Prostate gland (tissue), 2 donors: ENCODE data around the gene ADAM22. TPM values are rescaled to one million over a fixed set of nuclear protein-coding genes. Genes with fewer than 3 reads are reported as not detected.

Source experiments
- DNase-seq: peaks from one replicate; pipeline ENCODE4 v3.0.0-alpha.2; 2019; ENCODE audit warnings: low spot score
- H3K27ac ChIP-seq, 2 donors: fragments of 200-600 bp; sonication (generic); 2 replicates each; pipeline ENCODE4 v1.5.1; 2017 to 2019
- H3K27me3 ChIP-seq: fragments of 200-600 bp; sonication (generic); replicated peaks from 2 replicates; pipeline ENCODE4 v1.5.1; 2019; ENCODE audit not compliant: insufficient read depth
- H3K36me3 ChIP-seq, 2 donors: fragments of 200-600 bp; sonication (generic); 1 replicate in 1 of 2; 2 replicates in 1 of 2; pipeline versions ENCODE4 v1.5.1 to v1.8.1; 2017 to 2019
- H3K4me1 ChIP-seq: fragments of 200-600 bp; sonication (generic); replicated peaks from 2 replicates; pipeline ENCODE4 v1.5.1; 2019
- H3K4me3 ChIP-seq, 2 donors: fragments of 200-600 bp; sonication (generic); 2 replicates each; pipeline ENCODE4 v1.5.1; 2017 to 2019
- H3K9me3 ChIP-seq: fragments of 200-600 bp; sonication (generic); 2 replicates; pipeline ENCODE4 v1.5.1; 2017
- CTCF ChIP-seq, 4 experiments: fragments of 200-600 bp in 2 of 4; fragments of 450-650 bp in 2 of 4; sonication (generic) in 2 of 4; IDR thresholded peaks; 1 replicate in 3 of 4; 2 replicates in 1 of 4; pipeline ENCODE4 v1.5.1; 2016 to 2019; ENCODE audit warnings: antibody characterized with exemption in 4 of 4, mild to moderate bottlenecking in 2 of 4, moderate library complexity in 2 of 4
- POLR2A ChIP-seq: fragments of 450-650 bp; IDR thresholded peaks from one replicate; pipeline ENCODE4 v1.6.1; 2016; ENCODE audit warnings: antibody characterized with exemption, mild to moderate bottlenecking
- POLR2AphosphoS5 ChIP-seq: sonication (generic); formaldehyde crosslinking; IDR thresholded peaks from one replicate; pipeline ENCODE4 v1.6.1; 2017; ENCODE audit warnings: antibody characterized with exemption
- WGBS: methylation state at CpG from one replicate; pipeline ENCODE4 v1.1.5; 2018; 5-methylcytosine and 5-hydroxymethylcytosine counted together
- intact Hi-C: fragments of 100-400 bp; cut with DNase I; formaldehyde crosslinking; loops from one replicate; pipeline ENCODE4 v1.14.2; 2022
- total RNA-seq, 2 donors: library from RNA; depleted of rRNA; stranded (reverse); fragments of >200 nt; gene quantifications; one replicate each; pipeline ENCODE4 v1.1.0, GENCODE V29; 2016

The ADAM22 gene
- total RNA-seq, 2 donors from 2014 or later = 8.4 to 8.5 TPM

DNA sequence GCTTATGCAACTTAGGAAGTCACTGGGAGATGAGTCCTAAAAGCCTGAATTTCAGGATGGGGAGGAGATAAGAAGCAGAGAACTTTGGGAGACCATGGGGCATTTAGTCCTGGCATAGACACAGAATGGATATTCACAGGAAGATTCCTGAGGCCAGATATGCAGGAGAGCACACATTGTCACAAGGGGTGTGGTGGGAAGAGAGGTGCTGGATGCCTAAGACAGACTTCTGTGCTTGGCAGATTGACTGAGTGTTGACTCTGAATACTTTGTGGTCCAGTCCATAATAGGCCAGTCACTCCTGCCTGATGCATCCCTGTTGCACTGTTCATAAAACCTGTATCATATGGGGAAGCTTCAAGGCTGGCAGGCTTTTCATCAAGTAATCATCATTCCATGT lies 267.3 kb downstream of the ADAM22 start:
- no peak overlapping the region for H3K27ac ChIP-seq
- no peaks in the 10 kb centered on the region for H3K9me3 ChIP-seq
- no peaks in the 10 kb centered on the region for H3K27me3 ChIP-seq
- H3K4me3 ChIP-seq = no peak overlapping the region
- no peak for TF ChIP-seq POLR2AphosphoS5
- TF ChIP-seq CTCF (IDR thresholded peaks at IDR 0.05) = no peak
- TF ChIP-seq POLR2A = no peak
- intact Hi-C loops = no loop called here
- no peaks in the 10 kb centered on the region for H3K4me1 ChIP-seq
- DNase-seq = no peak
- H3K36me3 ChIP-seq = peaks cover 0 to 3% of the 10 kb centered on the region in 2 donors

DNA sequence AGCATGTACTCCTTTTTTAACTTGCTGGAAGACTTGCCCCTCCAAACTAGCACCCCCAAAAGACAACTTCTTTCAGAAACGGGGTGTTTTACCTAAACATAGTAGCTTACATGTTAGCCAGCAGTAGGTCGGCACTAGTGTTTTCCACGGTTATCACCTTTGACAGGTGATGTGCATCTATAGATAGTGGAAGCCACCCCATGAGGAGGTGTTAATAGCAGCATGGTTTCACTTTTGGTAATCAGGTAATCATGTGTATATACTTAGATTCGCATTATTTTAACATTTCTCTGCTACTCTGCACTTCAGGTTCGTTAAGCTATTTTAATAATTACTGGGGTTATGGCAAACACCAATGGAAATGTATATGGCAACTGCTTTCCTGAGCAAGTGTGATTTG lies 268.2 kb downstream of the ADAM22 start:
- WGBS = 73% methylated on average over 5 of the region's 5 CpGs
- Histone ChIP-seq H3K27me3 (no peaks in the 10 kb centered on the region), H3K4me3 (no peak overlapping the region), H3K36me3 (peaks cover 0 to 3% of the 10 kb centered on the region in 2 donors), H3K4me1 (no peaks in the 10 kb centered on the region), H3K27ac (no peak overlapping the region), H3K9me3 (no peaks in the 10 kb centered on the region)
- TF ChIP-seq POLR2AphosphoS5 = no peak
- DNase-seq = no peak
- intact Hi-C loops = no loop called here

DNA sequence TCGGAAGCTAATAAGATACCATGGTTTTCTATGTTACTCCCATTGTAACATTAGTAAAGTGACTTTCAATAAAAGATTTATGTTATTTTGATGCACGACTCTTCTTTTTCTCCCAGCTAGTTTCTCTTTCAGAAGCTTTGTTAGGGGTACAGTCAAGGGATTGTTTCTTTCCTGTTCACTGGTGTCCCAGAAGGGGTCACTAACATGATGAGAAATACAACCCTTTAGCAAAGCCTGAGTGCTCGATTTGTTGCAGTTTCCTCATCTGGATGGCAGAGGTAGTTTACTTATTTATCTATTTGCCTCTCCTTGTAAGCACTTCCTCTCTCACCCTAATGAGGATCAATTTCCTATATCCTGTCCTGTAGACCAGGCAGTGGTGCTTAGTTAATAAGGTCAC lies 268.7 kb downstream of the ADAM22 start:
- WGBS = 69% methylated on average over 3 of the region's 3 CpGs
- peaks cover 0 to 3% of the 10 kb centered on the region in 2 donors for H3K36me3 ChIP-seq
- no peak for DNase-seq
- no peak for TF ChIP-seq POLR2A
- no peak for TF ChIP-seq POLR2AphosphoS5
- no peak for TF ChIP-seq CTCF (IDR thresholded peaks at IDR 0.05)
- intact Hi-C loops = no loop called here
- no peak overlapping the region for H3K4me3 ChIP-seq
- no peaks in the 10 kb centered on the region for H3K27me3 ChIP-seq
- no peaks in the 10 kb centered on the region for H3K4me1 ChIP-seq
- H3K27ac ChIP-seq = no peak overlapping the region
- H3K9me3 ChIP-seq = no peaks in the 10 kb centered on the region

DNA sequence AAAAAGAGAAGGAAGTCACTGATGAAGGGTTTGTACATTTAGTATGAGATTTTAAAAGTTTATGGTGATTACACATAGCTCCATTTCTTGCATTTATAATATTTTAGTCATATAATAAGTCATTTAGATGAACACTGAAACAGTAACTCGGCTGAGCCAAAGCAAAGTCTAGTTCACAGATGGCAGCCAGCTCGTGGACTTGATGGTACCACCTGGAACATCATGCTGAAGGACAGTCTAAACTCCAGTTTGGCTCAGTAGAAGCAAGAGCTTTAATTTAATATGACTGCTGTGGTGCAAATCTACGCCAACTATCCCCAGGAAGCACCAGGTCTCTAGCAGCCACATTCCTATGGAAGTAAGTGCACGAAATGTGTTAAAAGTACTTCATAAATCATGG lies 269.4 kb downstream of the ADAM22 start:
- peaks cover 0 to 3% of the 10 kb centered on the region in 2 donors for H3K36me3 ChIP-seq
- H3K4me1 ChIP-seq = no peaks in the 10 kb centered on the region
- intact Hi-C loops = no loop called here
- no peaks in the 10 kb centered on the region for H3K27me3 ChIP-seq
- WGBS = 90% methylated on average over 4 of the region's 4 CpGs
- H3K27ac ChIP-seq = no peak overlapping the region
- no peak overlapping the region for H3K4me3 ChIP-seq
- TF ChIP-seq CTCF (IDR thresholded peaks at IDR 0.05) = no peak
- no peak for TF ChIP-seq POLR2A
- no peak for TF ChIP-seq POLR2AphosphoS5
- H3K9me3 ChIP-seq = no peaks in the 10 kb centered on the region
- no peak for DNase-seq

DNA sequence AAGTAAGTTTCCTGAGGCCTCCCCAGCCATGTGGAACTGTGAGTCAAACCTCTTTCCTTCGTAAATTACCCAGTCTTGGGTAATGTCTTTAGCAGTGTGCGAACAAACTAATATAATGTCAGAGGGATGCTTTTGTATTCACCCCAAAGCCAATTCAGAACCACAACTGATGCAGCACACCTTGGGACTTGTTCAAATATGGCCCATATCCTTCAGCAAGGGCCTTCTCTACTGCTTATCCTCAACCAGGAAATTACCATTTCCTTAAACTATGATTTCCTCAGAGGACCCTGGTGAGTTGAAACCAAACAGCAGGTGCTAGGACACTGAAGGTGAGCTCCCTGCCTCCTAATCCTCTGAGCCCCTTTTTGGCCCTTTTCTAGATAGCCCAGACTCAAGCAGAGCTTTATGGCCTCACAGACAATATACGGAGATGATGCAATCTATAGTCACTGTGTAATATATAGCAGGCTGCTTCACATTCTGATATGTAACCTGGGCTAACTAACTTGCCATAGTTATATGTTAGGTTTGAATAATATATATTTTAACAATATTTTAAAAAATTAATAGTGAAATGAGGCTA lies 270.6 kb downstream of the ADAM22 start:
- intact Hi-C loops = no loop called here
- peaks cover 0 to 9% of the 10 kb centered on the region in 2 donors for H3K36me3 ChIP-seq
- no peak for DNase-seq
- H3K4me1 ChIP-seq = no peaks in the 10 kb centered on the region
- no peak for TF ChIP-seq CTCF (IDR thresholded peaks at IDR 0.05)
- no peaks in the 10 kb centered on the region for H3K27me3 ChIP-seq
- no peak overlapping the region for H3K4me3 ChIP-seq
- no peaks in the 10 kb centered on the region for H3K9me3 ChIP-seq
- 95% methylated on average over 3 of the region's 3 CpGs for WGBS
- no peak overlapping the region for H3K27ac ChIP-seq
